ENCODE results near the gene XRN2.

Gene XRN2

DNA sequence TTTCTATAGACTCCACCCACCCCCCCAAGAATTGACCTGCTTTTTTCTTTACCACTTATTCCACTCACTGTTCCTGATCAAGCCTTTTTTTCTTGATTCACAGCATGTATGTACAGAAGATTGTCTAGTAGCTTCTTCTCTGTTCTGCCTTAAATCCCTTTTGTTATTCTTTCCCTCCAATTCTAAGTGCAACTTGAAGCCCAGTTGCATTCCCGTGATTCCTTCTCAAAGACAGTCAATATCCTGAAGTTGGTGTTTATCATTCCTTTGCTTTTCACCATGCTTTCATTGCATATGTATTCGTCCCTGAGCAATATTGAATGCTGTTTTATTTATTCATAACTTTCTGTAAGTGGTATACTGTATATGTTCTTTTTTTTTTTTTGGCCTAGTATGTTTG, 21.0 kb downstream of the XRN2 start:
- DNase-seq = no peak
- Histone ChIP-seq H3K36me3 (peaks cover 7% of the 10 kb centered on the region; the same call in 1 of the 2 replicates), H3K27me3 (ENCODE audit: insufficient read depth, low read depth, severe bottlenecking) (no peaks in the 10 kb centered on the region), H3K4me3 (ENCODE audit: low read depth, low read length) (no peak overlapping the region), H3K27ac (no peak overlapping the region), H3K9me3 (ENCODE audit: severe bottlenecking) (no peaks in the 10 kb centered on the region)
- TF ChIP-seq, protein P1, sequence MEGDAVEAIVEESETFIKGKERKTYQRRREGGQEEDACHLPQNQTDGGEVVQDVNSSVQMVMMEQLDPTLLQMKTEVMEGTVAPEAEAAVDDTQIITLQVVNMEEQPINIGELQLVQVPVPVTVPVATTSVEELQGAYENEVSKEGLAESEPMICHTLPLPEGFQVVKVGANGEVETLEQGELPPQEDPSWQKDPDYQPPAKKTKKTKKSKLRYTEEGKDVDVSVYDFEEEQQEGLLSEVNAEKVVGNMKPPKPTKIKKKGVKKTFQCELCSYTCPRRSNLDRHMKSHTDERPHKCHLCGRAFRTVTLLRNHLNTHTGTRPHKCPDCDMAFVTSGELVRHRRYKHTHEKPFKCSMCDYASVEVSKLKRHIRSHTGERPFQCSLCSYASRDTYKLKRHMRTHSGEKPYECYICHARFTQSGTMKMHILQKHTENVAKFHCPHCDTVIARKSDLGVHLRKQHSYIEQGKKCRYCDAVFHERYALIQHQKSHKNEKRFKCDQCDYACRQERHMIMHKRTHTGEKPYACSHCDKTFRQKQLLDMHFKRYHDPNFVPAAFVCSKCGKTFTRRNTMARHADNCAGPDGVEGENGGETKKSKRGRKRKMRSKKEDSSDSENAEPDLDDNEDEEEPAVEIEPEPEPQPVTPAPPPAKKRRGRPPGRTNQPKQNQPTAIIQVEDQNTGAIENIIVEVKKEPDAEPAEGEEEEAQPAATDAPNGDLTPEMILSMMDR (IDR thresholded peaks at IDR 0.05; ENCODE audit: low read depth, low read length) = no peak

GRCh38 chr20:21325296-21325695, 22.2 kb downstream of the XRN2 start:
- Histone ChIP-seq H3K4me3 (ENCODE audit: low read depth, low read length) (no peak overlapping the region), H3K36me3 (peaks cover 14% of the 10 kb centered on the region), H3K9me3 (ENCODE audit: severe bottlenecking) (no peaks in the 10 kb centered on the region), H3K27ac (no peak overlapping the region), H3K27me3 (ENCODE audit: insufficient read depth, low read depth, severe bottlenecking) (no peaks in the 10 kb centered on the region)
- TF ChIP-seq, protein P1 (IDR thresholded peaks at IDR 0.05; ENCODE audit: low read depth, low read length) = no peak
- no peak for DNase-seq

GRCh38 chr20:21326700-21327099, 23.6 kb downstream of the XRN2 start:
- H3K27ac ChIP-seq = no peak overlapping the region
- DNase-seq = no peak
- H3K36me3 ChIP-seq = peaks cover 23% of the 10 kb centered on the region
- H3K9me3 ChIP-seq (ENCODE audit: severe bottlenecking) = no peaks in the 10 kb centered on the region
- H3K27me3 ChIP-seq (ENCODE audit: insufficient read depth, low read depth, severe bottlenecking) = no peaks in the 10 kb centered on the region
- TF ChIP-seq, protein P1 (IDR thresholded peaks at IDR 0.05; ENCODE audit: low read depth, low read length) = no peak
- no peak overlapping the region for H3K4me3 ChIP-seq (ENCODE audit: low read depth, low read length)

- Histone ChIP-seq H3K4me3 (ENCODE audit: low read depth, low read length) (no peak overlapping the region), H3K27ac (no peak overlapping the region), H3K27me3 (ENCODE audit: insufficient read depth, low read depth, severe bottlenecking) (no peaks in the 10 kb centered on the region), H3K36me3 (peaks cover 89% of the 10 kb centered on the region), H3K9me3 (ENCODE audit: severe bottlenecking) (no peaks in the 10 kb centered on the region)
- TF ChIP-seq, protein P1 (IDR thresholded peaks at IDR 0.05; ENCODE audit: low read depth, low read length) = no peak
- no peak for DNase-seq
These were observed 33.5 kb downstream of the XRN2 start for GRCh38 chr20:21336455-21337151.

DNA sequence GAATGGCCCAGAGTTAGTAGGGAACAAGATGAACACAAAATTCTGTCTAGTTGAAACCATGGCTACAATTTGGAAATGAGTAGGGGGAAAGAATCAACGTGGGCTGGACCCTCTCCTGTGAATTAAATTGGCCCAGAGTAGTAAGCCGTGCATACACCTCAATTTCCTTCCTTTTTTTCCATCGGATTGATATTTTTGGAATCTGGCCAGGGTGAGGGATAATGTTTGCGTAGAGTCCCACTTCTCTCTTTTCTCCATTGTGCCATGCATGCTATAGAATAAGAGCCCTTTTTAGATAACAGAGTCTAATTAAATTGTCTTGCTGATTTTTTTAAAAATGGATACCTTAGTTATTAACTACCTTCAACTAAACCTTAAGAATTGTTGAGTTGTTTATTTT, 35.2 kb downstream of the XRN2 start:
- no peaks in the 10 kb centered on the region for H3K9me3 ChIP-seq (ENCODE audit: severe bottlenecking)
- no peak for DNase-seq
- H3K4me3 ChIP-seq (ENCODE audit: low read depth, low read length) = no peak overlapping the region
- H3K36me3 ChIP-seq = peaks cover 76% of the 10 kb centered on the region
- no peak overlapping the region for H3K27ac ChIP-seq
- TF ChIP-seq, protein P1 (IDR thresholded peaks at IDR 0.05; ENCODE audit: low read depth, low read length) = no peak
- no peaks in the 10 kb centered on the region for H3K27me3 ChIP-seq (ENCODE audit: insufficient read depth, low read depth, severe bottlenecking)

GRCh38 chr20:21339499-21339898, 36.4 kb downstream of the XRN2 start:
- peaks cover 65% of the 10 kb centered on the region for H3K36me3 ChIP-seq
- H3K27me3 ChIP-seq (ENCODE audit: insufficient read depth, low read depth, severe bottlenecking) = no peaks in the 10 kb centered on the region
- no peak overlapping the region for H3K4me3 ChIP-seq (ENCODE audit: low read depth, low read length)
- H3K27ac ChIP-seq = no peak overlapping the region
- no peak for DNase-seq
- TF ChIP-seq, protein P1 (IDR thresholded peaks at IDR 0.05; ENCODE audit: low read depth, low read length) = no peak
- H3K9me3 ChIP-seq (ENCODE audit: severe bottlenecking) = no peaks in the 10 kb centered on the region
